Caki2 (cell line): ENCODE measurements around the gene PRR13. TPM values are rescaled to one million over a fixed set of nuclear protein-coding genes. Genes with fewer than 3 reads are reported as not detected.
A peak's percentile ranks its signal among the peaks of the same experiment; 100 is the strongest.

Source experiments
- DNase-seq: peaks from one replicate; pipeline ENCODE4 v3.0.0-alpha.2; 2015; ENCODE audit warnings: low read depth
- in situ Hi-C: cut with HindIII; loops from 2 replicates; pipeline ENCODE4 v1.10.0; 2016; ENCODE audit warnings: low sequenced_read_pairs, low pct_unique_long_range_greater_than_20kb, mixed read lengths
- total RNA-seq: library from RNA; depleted of rRNA; stranded (reverse); fragments of >200 nt; shearing (Covaris generic); gene quantifications from 2 replicates; pipeline ENCODE4 v1.2.3, GENCODE V29; 2014; ENCODE audit warnings: low replicate concordance; rRNA removed

The PRR13 gene
- total RNA-seq, 1 experiment from 2014 or later: 151 TPM

DNA sequence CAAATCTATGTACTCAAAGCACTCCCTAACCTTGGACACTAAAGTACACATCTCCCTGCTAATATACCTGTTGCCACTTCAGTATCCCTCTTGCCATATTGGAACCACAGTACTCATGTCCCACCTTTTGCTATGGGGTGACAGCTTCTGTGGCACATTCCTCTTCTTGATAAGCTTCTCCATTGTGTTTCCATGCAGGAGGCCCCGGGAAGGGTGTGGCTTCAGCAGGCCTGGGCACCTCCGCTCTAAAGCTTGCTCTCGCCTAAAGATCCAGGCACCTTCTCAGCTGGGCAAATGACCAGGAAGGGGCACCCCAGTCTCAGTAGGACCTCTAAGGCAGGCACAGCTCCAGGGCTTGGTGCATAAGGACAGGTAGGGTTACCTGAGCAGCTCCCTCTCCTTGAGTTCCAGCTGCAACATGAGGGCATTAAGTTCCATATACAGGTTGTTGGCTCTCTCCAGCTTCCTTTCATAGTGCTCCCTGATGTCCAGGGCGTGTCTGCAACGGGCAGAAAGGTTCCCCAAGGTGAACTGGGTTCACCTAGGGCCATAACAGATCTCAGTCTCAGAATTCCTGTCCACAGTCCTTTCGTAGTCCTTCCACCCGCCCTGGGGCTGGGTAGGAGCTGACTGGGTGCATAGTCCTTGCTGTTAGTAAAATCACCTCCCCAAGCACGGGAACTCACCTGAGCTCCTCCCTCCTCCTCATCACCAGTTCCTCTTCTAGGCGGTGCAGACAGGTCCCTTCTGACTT, 41.9 kb downstream of the PRR13 start:
- no peak for DNase-seq
- in situ Hi-C loops: no loop called here

DNA sequence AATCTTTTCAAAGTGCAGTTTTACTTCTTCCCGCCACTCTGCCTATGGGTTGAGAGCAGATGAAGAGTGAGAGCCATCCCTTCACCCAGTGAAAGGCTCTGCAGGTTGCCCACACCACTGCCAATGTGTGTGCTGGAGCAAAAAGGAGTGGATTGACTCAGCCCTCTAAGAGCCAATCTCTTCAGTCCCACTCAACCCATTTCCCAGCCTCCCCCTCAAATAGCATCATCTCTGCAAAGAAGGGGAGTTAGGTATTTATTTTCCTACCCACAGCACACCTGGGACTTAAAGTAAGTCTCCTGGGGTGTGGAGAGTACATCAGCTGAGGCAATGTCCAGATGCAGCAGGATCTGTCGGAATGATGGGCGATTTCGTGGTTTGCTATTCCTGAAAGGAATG, 42.4 kb downstream of the PRR13 start:
- in situ Hi-C loops: no loop called here
- DNase-seq: no peak

DNA sequence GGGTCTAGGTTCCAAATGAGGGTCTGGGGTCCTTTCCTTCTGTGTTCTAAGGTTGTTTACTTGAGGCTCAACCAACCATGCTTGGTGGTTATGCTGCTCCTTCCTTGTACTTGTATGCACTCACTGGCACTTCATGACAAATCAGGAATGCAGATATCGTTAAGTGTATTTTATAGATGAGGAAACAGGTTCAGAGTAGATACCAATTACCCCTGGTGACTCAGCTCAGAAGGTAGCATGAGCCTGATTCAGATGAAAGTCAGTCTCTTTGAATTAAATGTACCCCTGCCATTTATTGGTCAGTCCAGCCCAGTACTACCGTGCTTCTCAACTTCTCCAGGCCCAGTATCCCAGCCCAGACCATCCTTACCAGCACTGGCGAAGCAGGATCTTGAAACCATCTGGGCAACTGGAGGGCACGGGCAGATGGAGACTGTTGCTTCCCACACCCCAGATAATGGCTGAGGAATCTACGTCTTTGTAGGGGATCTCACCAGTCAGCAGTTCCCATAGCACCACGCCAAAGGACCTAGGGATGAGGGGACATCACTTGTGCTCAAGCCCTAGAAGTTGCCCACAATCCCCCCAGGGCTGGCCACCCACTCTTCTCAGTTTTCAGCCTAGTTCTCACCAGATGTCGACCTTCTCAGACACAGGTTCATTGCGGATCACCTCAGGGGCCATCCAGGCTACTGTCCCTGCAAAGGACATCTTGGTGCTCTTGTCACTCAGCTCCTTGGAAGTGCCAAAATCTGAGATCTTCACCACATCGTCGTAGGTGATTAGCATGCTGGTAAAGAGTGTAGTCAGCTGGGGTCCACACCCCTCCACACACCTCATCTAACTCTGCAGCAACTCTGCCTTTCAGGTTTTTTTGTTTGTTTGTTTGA, 43.4 kb downstream of the PRR13 start:
- no peak for DNase-seq
- in situ Hi-C loops: no loop called here

DNA sequence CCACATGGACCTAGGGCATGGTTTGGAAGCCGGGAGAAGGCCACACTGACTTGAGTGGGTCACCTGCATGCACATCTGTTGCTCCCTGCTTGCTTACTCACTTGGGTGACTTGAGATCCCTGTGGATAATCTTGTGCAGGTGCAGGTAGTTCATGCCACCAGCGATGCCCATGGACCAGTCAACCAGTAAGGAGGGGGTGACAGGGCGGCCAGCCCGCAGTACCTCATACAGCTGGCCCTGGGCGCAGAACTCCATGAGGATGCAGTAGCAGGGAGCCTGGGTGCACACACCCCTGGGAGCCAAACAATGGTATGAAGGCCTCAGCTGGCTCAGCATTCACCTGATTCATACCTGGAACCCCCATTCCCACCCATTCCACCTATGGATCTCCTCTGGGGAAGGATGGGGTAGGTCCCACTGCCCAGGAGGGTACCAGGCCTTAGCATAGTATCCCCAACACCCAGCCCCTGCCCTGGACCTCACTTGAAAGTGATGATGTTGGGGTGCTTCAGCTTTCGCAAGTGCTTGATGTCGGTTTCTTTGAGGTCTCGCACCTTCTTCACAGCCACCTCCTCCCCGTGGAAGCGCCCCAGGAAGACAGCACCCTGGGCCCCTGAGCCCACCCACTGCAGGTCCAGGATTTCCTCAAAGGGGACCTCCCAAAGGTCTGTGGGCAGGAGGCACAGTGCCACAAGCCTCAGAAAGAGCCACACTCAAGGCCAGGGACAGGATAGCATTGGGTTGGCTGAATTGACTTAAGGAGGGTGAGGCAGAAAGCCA, 44.6 kb downstream of the PRR13 start:
- DNase-seq: no peak
- in situ Hi-C loops: no loop called here

DNA sequence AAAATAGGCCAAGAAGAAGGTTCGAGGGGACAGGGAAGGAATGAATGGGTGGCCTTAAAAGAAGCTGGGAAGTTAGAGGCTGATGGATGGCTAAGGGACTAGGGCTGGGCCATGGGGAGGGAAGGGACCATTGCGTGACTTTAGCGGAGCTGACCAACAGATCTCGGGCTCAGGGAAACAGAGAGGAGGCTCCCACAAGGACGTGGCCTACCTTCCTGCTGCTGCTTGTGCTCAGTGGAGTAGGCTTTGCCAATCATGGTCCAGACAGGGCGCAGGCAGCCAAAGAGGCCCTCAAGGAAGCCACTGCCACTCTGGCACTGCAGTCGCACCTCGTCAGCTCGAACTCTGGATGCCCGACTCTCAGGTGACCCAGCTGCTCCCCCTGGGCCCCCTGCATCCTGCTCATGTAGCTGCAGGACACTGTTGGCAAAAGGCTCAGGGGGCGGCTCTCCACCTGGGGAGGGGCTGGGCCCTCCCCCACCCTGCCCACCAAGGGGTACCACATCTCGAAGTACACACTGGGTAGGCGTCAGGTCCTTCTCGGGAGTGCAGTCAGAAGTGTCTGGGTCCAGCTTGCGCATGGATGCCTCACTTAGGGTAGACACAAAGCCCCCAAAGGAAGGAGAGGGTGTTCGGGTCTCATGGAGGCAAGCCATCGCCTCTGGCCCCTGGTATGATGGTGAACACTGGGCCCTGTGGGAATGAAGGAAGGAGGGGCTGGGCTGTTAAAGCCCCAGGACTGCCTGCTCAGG, 45.4 kb downstream of the PRR13 start:
- in situ Hi-C loops: no loop called here

DNA sequence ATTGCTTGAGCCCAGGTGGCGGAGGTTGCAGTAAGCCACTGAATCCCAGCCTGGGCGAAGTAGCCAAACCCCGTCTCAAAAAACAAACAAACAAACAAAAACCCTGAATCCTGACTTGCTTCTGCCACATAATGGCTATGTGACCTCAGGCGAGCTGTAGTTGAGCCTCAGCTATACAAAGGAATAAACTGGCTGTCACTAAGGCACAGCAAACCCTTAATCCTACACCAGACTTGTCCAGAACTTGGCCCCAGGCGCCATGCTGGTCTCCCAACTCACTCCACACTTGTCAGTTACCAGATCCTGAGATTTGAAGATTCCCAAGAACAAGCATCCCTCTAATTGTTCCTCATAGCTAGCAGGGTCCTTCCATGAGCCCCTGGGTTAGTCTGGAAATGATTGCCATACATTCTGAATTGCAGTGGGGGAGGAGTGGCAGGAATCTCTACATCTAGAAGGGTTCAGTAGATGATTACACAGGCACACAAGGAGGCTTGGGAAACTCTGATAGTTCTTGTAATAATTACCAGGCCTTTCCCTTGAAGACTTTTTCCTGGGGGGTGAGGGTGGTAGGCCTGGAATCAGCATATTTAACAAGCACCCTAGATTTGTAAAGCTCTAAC, 47.8 kb downstream of the PRR13 start:
- DNase-seq: no peak

More for the DNA sequence above, 45.4 kb downstream of the PRR13 start:
- no peak for DNase-seq

DNA sequence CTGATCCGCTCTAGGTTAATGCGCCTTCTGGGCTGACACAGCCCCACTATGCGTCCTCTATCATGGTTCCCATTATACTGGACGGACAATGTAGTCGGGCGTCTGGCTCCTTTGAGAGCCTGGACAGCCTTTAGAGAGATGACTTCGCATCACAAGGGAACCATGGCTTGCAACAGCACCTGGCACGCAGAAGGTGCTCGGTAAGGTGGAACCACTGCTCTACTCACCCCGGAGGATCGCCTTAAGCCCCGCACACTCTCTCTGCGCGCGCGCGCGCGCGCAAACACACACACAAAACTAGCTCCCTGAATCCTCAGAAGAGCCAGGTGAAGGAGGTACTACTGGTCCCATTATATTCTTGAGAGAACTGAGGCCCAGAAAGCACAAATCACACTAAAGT, 50.7 kb downstream of the PRR13 start:
- no peak for DNase-seq
- in situ Hi-C loops: no loop called here

More for the DNA sequence above, 47.8 kb downstream of the PRR13 start:
- in situ Hi-C loops: no loop called here

DNA sequence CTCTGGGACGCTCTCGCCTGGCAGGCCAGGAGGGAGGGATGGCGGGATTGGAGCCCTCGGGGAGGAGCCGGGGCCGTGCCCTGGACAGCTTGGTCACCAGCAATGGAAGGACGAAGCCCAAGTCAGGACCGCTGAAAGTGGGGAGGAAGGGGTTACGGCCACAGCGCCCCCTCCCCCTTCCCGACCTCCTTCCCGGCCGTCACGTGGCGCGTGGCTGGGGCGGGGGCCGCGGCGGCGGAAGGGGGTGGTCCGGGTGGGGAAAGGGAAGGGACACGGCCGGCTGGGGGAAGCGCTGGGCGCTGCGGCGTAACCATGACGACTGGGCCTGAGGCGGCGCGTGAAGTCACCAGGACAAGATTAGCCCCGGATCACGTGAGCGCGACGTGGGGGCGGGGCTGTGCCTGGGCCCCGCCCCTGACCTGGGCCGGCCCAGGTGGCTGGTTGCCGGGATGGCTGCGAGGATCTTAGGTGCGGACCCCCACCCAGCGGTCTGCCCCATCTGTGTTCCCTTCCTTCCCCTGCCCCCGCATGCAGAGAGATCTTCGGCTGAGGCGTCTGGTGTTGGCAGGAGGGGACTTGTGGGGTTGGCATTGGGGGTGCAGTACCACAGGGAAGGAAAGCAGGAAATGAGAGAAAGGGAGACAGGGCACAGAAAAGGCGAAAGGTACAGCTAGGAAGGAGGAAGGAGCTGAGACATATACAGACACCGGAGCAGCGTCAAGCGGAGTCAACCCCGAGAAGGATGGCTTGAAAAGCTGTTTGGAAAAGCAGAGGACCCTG, 51.5 kb downstream of the PRR13 start:
- peak; percentile 90 for DNase-seq
- in situ Hi-C loops: no loop called here

DNA sequence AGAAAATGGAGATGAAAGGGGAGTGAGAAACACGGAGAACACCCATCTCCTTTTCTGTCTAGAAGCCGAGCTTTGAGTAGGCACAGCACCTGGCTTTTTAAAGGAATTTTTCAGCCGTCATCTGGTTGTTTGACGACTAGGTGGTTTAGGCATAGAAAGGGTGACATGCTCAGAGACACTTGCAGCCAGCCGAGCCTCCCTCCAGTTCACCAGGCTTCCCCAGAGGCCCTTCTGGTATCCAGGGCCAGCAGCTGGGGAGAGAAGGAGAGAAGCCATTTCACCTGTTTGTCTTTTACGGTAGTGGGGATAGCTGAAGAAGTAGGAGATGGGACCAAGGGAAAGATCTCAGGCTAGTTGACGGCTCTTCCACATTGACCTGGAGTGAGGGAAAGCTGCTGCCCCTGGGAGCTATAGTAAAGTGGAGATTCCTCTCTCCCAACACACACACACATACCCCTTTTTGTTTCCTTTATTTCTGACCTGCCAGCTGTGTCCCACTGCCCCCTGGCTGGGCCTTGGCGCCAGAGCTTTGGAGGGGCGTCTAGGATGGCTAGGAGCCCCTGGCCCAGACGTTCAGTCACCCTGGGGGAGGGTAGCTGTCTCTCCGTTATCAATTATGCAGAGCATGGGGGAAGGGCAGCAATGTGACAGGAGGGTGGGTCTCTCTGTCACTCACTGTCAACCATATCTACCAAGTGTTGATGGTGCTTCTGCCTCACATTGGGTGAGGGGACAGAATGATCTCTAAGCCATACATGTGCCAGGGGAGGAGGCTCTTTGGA, 52.3 kb downstream of the PRR13 start:
- DNase-seq: no peak
- in situ Hi-C loops: no loop called here

Other genes with a start within 250 kb of the PRR13 start
- 26.4 and 38.6 TPM in 2 replicates for gene ITGB7, start 234.5 kb upstream of the PRR13 start, total RNA-seq
- 25.2 and 28.6 TPM in 2 replicates for gene RARG, start 209.5 kb upstream of the PRR13 start, total RNA-seq
- 24.6 and 36.2 TPM in 2 replicates for gene ESPL1, start 173.4 kb upstream of the PRR13 start, total RNA-seq
- 537 and 754 TPM in 2 replicates for gene PFDN5, start 146.2 kb upstream of the PRR13 start, total RNA-seq
- gene MYG1, start 142.0 kb upstream of the PRR13 start, total RNA-seq: 88.8 and 89.8 TPM in 2 replicates
- 112 and 154 TPM in 2 replicates for gene AAAS, start 120.1 kb upstream of the PRR13 start, total RNA-seq
- gene SP7, start 105.4 kb upstream of the PRR13 start, total RNA-seq: not detected in 2 replicates
- gene SP1, start 61.6 kb upstream of the PRR13 start, total RNA-seq: 23.3 and 39.3 TPM in 2 replicates
- not detected in 2 replicates for gene AMHR2, start 17.9 kb upstream of the PRR13 start, total RNA-seq
- gene PCBP2, start 10.4 kb downstream of the PRR13 start, total RNA-seq: 190 and 201 TPM in 2 replicates
- 23.2 and 31.1 TPM in 2 replicates for gene MAP3K12, start 57.7 kb downstream of the PRR13 start, total RNA-seq
- gene TARBP2, start 59.5 kb downstream of the PRR13 start, total RNA-seq: 101 and 110 TPM in 2 replicates
- not detected in 2 replicates for gene NPFF, start 65.8 kb downstream of the PRR13 start, total RNA-seq
- 5.5 and 9.2 TPM in 2 replicates for gene ATF7, start 184.6 kb downstream of the PRR13 start, total RNA-seq
- gene ATP5MC2, start 234.3 kb downstream of the PRR13 start, total RNA-seq: 313 and 355 TPM in 2 replicates